Stimulated activated CD4-positive, alpha-beta T cell treated with anti-CD3 and anti-CD28 coated beads, Interleukin-2, amount 100 ng/mL, for 48 hours (primary cell): ENCODE results near the gene ALCAM.
"Not testable (repeated sequence)": the region's sequence is repeated elsewhere in the genome, so short reads cannot be mapped to it uniquely, and the experiment has no call there.

Experiments
- DNase-seq, 2 donors: peaks; one replicate each; pipeline ENCODE4 v3.0.0-alpha.2; 2020

The ALCAM gene

DNA sequence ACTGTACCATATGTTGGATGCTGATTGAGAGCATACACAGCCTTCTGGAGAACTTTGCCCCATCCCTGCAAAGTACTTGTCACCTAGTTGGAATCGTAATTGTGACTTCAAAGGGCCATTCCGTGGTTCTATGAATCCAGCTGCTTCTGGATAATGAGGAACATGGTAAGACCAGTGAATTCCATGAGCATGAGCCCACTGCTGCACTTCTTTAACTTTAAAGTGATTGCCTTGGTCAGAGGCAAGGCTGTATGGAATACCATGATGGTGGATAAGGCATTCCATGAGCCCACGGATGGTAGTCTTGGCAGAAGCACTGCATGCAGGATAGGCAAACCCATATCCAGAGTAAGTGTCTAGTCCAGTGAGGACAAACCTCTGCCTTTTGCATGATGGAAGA is 235.6 kb downstream of the ALCAM start:
- not testable (repeated sequence) for DNase-seq

- DNase-seq, result not testable (repeated sequence)
Measured at GRCh38 chr3:105603516-105603915, 236.8 kb downstream of the ALCAM start.

- DNase-seq, result no peak
Measured at GRCh38 chr3:105606016-105606415, 239.3 kb downstream of the ALCAM start.

GRCh38 chr3:105608623-105609022 is 241.9 kb downstream of the ALCAM start:
- DNase-seq, result no peak

DNA sequence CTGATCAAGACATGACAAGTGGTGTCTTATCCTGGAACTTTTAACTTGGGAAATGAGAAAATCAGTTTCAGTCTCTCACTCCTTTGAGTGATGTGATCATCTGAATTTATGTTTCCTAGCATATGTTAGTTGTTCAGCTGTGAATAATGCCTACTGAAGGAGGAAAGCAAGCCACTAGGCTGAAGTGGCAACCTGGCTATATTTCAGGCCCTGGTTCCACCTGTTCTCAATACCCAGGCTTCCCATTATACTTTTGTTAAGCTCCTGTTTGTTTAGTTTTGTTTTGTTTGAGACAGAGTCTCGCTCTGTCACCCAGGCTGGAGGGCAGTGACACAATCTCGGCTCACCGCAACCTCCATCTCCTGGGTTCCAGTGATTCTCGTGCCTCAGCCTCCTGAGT is 243.8 kb downstream of the ALCAM start:
- no peak for DNase-seq

DNA sequence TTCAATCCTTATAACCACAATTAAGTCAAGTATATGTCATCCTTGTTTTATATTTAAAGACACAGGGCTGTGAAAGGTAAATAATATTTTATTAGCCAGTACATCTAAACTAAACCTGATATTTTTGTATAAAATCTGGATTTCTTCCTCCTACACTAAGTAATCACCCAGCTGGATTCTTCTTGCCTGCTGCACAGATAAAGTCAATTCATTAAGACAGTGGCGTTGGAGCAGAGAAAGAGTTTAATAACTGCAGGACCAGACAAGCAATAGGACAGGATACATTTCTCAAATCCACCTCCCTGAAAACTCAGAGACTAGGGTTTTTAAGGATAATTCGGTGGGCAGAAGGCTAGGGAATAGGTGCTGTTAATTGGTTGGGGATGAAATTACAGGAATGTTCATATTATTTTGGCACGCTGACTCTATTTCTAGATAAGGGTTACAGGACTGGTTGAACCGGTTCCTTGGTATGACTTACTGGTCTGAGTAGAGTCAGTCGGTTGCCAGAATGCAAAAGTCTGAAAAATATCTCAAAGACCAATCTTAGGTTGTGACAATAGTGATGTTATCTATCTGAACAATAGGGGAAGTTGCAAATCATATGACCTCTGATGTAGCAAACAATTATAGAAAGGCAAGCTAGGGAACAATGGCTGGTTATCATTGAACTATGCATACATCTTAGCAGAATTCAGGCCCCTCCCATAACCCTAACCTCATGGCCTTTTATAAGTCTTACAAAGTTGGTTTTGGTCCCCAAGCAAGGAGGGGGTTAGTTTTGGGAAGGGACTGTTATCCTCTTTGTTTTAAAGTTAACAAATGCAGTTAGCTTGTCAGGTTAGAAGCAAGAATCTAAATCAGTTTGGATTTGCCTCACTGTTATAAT is 244.8 kb downstream of the ALCAM start:
- no peak for DNase-seq

GRCh38 chr3:105613120-105613519 is 246.4 kb downstream of the ALCAM start:
- no peak for DNase-seq

GRCh38 chr3:105614288-105615030 is 247.8 kb downstream of the ALCAM start:
- DNase-seq, result no peak

- DNase-seq, result no peak
Measured at GRCh38 chr3:105615814-105616213, 249.1 kb downstream of the ALCAM start.

- DNase-seq, result no peak
Measured at GRCh38 chr3:105616374-105617121, 249.8 kb downstream of the ALCAM start.

DNA sequence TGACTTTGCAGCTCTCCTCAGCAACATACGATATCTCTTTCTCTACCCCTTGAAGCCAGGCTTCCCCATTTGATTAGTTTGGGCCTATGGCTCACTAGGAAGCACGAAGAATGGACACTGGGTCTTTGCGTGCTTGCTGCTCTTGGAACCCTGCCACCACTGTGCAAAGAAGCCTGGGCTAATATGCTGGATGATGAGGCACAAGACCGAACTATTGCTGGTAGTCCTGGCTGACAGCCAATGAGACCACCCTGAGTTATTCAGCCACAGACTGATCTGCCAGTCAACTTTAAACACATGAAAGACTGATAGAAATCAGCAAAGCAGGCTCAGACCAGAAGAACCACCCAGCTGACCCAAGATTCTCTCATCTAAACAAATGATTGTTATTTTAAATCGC is 251.8 kb downstream of the ALCAM start:
- no peak for DNase-seq

- no peak for DNase-seq
Measured at GRCh38 chr3:105619651-105620050, 252.9 kb downstream of the ALCAM start.

GRCh38 chr3:105620236-105620635 is 253.5 kb downstream of the ALCAM start:
- no peak for DNase-seq

DNA sequence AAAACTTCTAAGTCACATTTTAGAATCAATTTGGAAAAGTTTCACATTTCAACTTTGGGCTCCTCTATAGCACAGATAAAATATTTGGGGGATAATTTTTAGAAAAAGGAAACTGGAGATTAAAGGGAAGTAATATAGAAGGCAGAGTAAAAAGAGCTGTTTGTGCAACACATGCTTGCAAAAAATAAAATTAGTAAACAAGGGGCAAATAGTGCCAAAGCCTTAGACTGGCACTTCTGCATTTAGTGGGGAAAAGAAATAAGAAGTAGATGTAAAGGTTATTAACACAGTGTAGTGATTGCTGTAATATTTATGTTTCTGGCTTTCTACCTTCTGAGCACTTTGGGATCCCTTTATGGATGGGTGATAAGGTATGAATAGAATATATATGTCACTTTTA is 255.5 kb downstream of the ALCAM start:
- DNase-seq, result no peak
